ENCODE measurements around the gene TCAP.

The TCAP gene

GRCh38 chr17:39626171-39627046, 38.7 kb upstream of the TCAP start, which contains the start of gene PPP1R1B:
PPP1R1B (plus strand) TSS chr17:39626952; CDS start chr17:39627393, 441 bp downstream.
- no peak within 1 kb of the TSS for H3K4me3 ChIP-seq (ENCODE audit: low read length, poor library complexity, severe bottlenecking)
- no peaks in the 10 kb centered on the region for H3K27me3 ChIP-seq (ENCODE audit: insufficient read depth, low read length, poor library complexity, severe bottlenecking)
- no peaks in the 10 kb centered on the region for H3F3A ChIP-seq (ENCODE audit: low read depth)
- no peaks in the 10 kb centered on the region for H3K36me3 ChIP-seq (ENCODE audit: insufficient read depth, low read length)
- no peak within 1 kb of the TSS for H3K9ac ChIP-seq (ENCODE audit: low read depth, low read length, poor library complexity, severe bottlenecking)
- no peaks in the 10 kb centered on the region for H3K9me3 ChIP-seq (ENCODE audit: insufficient read depth, low read depth, low read length)
- TF ChIP-seq EZH2phosphoT487 (IDR thresholded peaks at IDR 0.05; ENCODE audit: borderline replicate concordance): no peak
- TF ChIP-seq CTCF (conservative IDR thresholded peaks at IDR 0.05; ENCODE audit: low read length): no peak
- peaks cover 8% of the 10 kb centered on the region for H3K4me1 ChIP-seq (ENCODE audit: insufficient read depth, low read length, poor library complexity, severe bottlenecking)
- H3K4me2 ChIP-seq (ENCODE audit: low read depth, low read length, poor library complexity, severe bottlenecking): no peak within 1 kb of the TSS
- no peak within 1 kb of the TSS for H2AFZ ChIP-seq (ENCODE audit: low read length)
- H4K20me1 ChIP-seq (ENCODE audit: insufficient read depth, low read length, poor library complexity, severe bottlenecking): no peaks in the 10 kb centered on the region
- H3K79me2 ChIP-seq (ENCODE audit: insufficient read depth, low read length): no peaks in the 10 kb centered on the region
- no peaks in the 10 kb centered on the region for H3K9me2 ChIP-seq (replicated peaks; ENCODE audit: low read depth, low read length)

GRCh38 chr17:39627047-39627711, 38.0 kb upstream of the TCAP start:
- H3K9me3 ChIP-seq (ENCODE audit: insufficient read depth, low read depth, low read length): no peaks in the 10 kb centered on the region
- peaks cover 8% of the 10 kb centered on the region for H3K4me1 ChIP-seq (ENCODE audit: insufficient read depth, low read length, poor library complexity, severe bottlenecking)
- no peaks in the 10 kb centered on the region for H3K36me3 ChIP-seq (ENCODE audit: insufficient read depth, low read length)
- H2AFZ ChIP-seq (ENCODE audit: low read length): no peak overlapping the region
- TF ChIP-seq EZH2phosphoT487 (IDR thresholded peaks at IDR 0.05; ENCODE audit: borderline replicate concordance) (no peak), CTCF (conservative IDR thresholded peaks at IDR 0.05; ENCODE audit: low read length) (no peak)
- no peaks in the 10 kb centered on the region for H3K27me3 ChIP-seq (ENCODE audit: insufficient read depth, low read length, poor library complexity, severe bottlenecking)
- no peak overlapping the region for H3K4me3 ChIP-seq (ENCODE audit: low read length, poor library complexity, severe bottlenecking)
- H3K79me2 ChIP-seq (ENCODE audit: insufficient read depth, low read length): no peaks in the 10 kb centered on the region
- H3F3A ChIP-seq (ENCODE audit: low read depth): no peaks in the 10 kb centered on the region
- no peaks in the 10 kb centered on the region for H3K9me2 ChIP-seq (replicated peaks; ENCODE audit: low read depth, low read length)
- H3K9ac ChIP-seq (ENCODE audit: low read depth, low read length, poor library complexity, severe bottlenecking): no peak overlapping the region
- no peak overlapping the region for H3K4me2 ChIP-seq (ENCODE audit: low read depth, low read length, poor library complexity, severe bottlenecking)
- H4K20me1 ChIP-seq (ENCODE audit: insufficient read depth, low read length, poor library complexity, severe bottlenecking): no peaks in the 10 kb centered on the region

GRCh38 chr17:39627712-39628516, 37.2 kb upstream of the TCAP start:
- no peak overlapping the region for H3K4me3 ChIP-seq (ENCODE audit: low read length, poor library complexity, severe bottlenecking)
- H4K20me1 ChIP-seq (ENCODE audit: insufficient read depth, low read length, poor library complexity, severe bottlenecking): no peaks in the 10 kb centered on the region
- H3K9ac ChIP-seq (ENCODE audit: low read depth, low read length, poor library complexity, severe bottlenecking): no peak overlapping the region
- TF ChIP-seq CTCF (conservative IDR thresholded peaks at IDR 0.05; ENCODE audit: low read length) (no peak), EZH2phosphoT487 (IDR thresholded peaks at IDR 0.05; ENCODE audit: borderline replicate concordance) (no peak)
- H3K79me2 ChIP-seq (ENCODE audit: insufficient read depth, low read length): no peaks in the 10 kb centered on the region
- H3K9me2 ChIP-seq (replicated peaks; ENCODE audit: low read depth, low read length): no peaks in the 10 kb centered on the region
- no peaks in the 10 kb centered on the region for H3K36me3 ChIP-seq (ENCODE audit: insufficient read depth, low read length)
- no peaks in the 10 kb centered on the region for H3K27me3 ChIP-seq (ENCODE audit: insufficient read depth, low read length, poor library complexity, severe bottlenecking)
- no peak overlapping the region for H3K4me2 ChIP-seq (ENCODE audit: low read depth, low read length, poor library complexity, severe bottlenecking)
- peaks cover 9% of the 10 kb centered on the region for H3K4me1 ChIP-seq (ENCODE audit: insufficient read depth, low read length, poor library complexity, severe bottlenecking)
- H3K9me3 ChIP-seq (ENCODE audit: insufficient read depth, low read depth, low read length): no peaks in the 10 kb centered on the region
- H2AFZ ChIP-seq (ENCODE audit: low read length): no peak overlapping the region
- no peaks in the 10 kb centered on the region for H3F3A ChIP-seq (ENCODE audit: low read depth)

All from Loucy (cell line).